ENCODE data around the gene ITPR2.

ITPR2 gene

GRCh38 chr12:26374934-26375680 lies 457.9 kb downstream of the ITPR2 start:
- no peak overlapping the region for H3K4me3 ChIP-seq (ENCODE audit: low read depth, low read length)

GRCh38 chr12:26373606-26374495 lies 459.1 kb downstream of the ITPR2 start:
- no peak overlapping the region for H3K4me3 ChIP-seq (ENCODE audit: low read depth, low read length)

DNA sequence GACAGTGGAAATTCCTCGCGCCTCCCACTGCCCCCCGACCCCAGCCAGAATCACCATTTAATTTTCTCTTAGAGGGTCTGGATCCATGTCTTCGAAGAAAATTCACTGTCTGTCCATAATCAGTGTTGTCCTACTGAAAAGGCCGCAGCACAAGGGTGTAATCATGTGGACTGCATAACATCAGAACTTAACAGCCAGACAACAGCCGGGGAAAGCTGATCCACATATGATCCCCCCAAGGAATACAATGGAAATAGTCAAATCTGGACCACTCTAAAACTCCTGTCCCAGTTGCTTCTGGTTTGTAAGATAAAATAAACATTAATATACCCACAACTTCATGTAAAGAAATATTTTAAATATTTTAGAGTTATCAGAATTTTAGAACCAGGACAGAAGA lies 460.1 kb downstream of the ITPR2 start:
- no peak overlapping the region for H3K4me3 ChIP-seq (ENCODE audit: low read depth, low read length)

DNA sequence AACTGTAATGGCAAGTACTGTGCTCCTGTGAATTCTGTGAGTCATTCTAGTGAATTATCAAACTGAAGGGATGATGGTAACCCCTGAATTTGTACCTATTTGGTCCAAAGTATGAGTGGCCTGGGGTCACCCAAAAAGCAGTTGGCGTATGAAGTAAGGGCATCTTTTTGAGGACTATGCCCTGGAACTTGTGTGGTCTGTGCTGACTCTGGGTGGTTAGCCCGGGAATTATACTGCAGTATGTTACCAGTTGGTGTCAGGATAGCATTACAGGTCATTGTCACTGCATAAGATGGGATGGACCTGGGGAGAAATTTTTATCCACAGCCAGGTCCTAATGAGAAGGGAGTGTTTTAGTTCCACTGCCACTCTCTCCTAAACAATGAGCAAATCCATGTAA lies 462.9 kb downstream of the ITPR2 start:
- no peak overlapping the region for H3K4me3 ChIP-seq (ENCODE audit: low read depth, low read length)

- H3K4me3 ChIP-seq (ENCODE audit: low read depth, low read length) = no peak overlapping the region
Measured at GRCh38 chr12:26369588-26369987, 463.4 kb downstream of the ITPR2 start.

DNA sequence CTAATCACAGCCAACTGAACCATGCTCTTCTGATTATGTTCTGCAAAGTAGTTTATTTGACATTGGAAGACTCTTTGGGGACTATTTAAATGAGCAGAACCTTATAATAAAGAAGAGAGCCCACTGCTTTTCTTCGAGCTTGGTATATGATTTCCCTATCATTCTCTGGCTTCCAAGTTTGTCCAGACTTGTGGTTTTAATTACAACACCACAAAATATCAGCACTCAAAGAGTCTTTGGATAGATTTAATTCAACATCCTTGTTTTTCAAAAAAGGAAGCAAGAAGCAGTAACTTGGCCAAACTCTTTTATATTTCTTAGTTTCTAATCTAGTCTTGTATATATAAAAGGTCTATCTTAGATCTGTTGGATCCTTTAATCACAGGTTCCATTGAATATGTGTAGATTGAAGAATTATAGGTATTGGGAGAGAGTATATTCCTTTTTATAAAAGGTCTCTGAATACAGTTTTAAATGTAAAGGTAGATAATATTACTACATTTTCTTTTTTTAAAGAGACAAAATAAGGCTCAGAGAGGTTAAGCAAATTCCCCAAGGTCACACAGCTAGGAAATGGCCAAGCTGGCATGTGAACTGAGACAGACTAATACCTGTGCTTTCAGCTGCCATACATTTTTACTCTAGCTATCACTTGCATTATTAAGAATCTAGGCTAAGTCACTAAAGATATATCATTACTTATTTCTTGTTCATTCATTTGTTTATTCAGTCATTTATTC lies 464.8 kb downstream of the ITPR2 start:
- H3K4me3 ChIP-seq (ENCODE audit: low read depth, low read length) = no peak overlapping the region

GRCh38 chr12:26361964-26362363 lies 471.0 kb downstream of the ITPR2 start:
- no peak overlapping the region for H3K4me3 ChIP-seq (ENCODE audit: low read depth, low read length)

DNA sequence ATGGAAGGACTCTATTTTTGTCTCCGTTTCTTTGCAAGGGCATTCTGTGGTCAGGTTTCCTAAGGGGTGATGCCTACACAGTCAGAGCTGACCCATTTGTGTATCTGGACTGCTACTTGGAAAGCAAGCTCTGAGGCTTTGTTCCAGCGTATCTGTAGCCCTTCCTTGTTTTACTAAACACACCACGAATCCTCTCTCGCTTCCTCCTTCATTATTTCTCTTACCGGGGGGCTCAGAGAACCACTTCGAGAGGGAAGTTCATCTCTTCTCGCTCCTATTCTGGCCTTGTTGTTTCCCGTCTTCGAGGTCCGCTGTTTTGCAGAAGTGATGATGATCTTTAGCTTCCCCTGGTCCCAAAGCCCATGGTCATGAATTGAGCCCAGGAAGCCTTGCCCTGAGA lies 472.9 kb downstream of the ITPR2 start:
- H3K4me3 ChIP-seq (ENCODE audit: low read depth, low read length) = no peak overlapping the region

GRCh38 chr12:26359576-26359975 lies 473.4 kb downstream of the ITPR2 start:
- H3K4me3 ChIP-seq (ENCODE audit: low read depth, low read length) = no peak overlapping the region

- H3K4me3 ChIP-seq (ENCODE audit: low read depth, low read length) = no peak overlapping the region
Measured at GRCh38 chr12:26358651-26359050, 474.3 kb downstream of the ITPR2 start.

DNA sequence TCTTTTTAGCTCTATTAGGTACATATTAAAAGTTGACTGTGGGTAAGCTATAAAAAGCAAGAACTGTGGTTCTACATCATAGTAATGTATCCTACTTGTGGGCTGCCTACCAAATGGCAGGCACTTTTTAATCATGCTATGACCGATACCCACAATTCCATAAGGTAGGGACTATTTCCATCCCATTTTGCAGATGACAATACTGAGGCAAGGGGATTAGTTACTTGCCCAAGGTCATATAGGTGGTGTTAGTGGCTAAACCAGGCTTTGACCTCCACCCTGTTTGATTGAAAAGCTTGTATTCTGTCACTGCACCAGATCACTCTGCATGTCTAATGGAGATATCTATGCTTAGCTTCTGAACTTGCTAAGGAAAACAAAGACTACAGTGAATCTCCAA lies 485.7 kb downstream of the ITPR2 start:
- no peak overlapping the region for H3K4me3 ChIP-seq (ENCODE audit: low read depth, low read length)

DNA sequence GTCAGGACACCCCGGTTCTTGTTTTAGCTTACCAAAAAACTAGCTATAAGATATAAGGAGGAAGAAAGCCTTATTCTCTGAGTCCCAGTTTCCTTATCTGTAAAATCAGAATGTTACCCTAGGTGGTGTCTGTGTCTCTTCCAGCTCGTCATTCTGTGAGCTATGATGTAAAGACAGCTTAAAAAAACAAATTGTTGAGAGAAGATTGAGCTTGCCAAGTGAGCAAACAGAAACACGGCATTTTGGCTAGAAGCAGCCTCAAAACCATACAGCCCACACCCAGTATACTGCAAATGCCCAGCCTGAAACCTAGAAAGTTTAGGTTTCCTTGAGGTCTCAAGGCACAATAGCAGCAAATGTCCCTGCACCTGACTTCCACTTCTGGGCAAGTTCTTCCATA lies 486.3 kb downstream of the ITPR2 start:
- H3K4me3 ChIP-seq (ENCODE audit: low read depth, low read length) = no peak overlapping the region

DNA sequence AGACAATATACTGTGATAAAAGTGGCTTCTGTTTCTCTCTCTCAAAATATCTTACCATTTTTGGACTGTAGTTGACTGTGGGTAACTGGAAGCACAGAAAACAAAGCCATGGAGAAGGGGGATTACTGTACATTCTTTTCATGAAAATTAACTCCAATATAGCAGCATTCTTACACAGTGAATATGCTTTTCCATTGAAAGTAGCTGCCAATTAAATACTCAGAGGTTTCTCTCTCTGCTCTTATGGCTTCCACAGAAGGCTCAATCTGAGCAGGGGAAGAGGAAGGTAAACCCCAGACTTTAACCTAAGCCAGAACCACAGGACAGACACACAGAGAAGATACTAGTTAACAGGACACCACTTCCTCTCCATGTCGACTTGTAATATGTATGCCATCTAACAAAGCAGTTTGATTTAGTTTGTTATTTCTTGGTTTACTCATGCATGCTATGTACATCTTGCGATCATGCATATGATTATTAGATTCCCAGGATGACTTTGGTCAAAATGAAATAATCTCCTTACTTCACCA lies 487.5 kb downstream of the ITPR2 start:
- no peak overlapping the region for H3K4me3 ChIP-seq (ENCODE audit: low read depth, low read length)

DNA sequence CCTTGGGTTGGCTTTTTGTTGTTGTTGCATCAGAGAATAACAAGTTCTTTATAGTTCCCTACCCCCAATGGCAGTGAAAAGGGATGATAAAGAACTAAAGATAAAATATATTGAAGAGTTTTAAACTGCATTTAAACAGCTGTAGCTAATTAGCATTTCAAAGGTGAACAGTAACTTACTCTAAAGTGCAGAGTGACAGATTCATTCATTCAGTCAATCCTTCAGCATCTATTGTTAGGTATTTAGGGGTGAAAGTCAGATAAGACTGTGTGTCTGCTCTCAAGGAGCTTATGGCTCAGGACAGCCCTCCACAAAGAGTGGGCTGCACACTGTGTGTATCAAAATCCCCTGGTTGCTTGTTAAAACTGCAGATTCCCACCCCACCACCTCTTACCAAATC lies 491.5 kb downstream of the ITPR2 start:
- no peak overlapping the region for H3K4me3 ChIP-seq (ENCODE audit: low read depth, low read length)

DNA sequence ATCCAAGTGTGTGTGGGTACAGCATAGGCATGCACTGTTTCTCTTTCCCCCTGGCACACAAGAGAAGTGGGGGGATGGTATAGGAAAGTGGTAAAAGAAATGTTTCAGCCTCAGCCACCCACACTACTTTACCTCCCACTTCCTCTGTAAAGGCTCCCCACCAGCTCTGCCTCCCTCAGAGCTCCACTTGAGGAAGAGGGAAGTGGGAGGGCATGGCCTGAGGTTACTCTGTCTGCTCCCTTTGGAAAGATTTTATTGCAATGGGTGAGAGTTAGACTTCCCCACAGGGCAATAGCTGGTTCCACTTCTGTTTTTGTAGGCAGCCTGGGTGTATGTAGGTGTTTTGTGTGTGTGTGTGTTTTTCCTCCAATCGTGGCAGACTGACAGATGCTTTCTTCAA lies 492.3 kb downstream of the ITPR2 start:
- no peak overlapping the region for H3K4me3 ChIP-seq (ENCODE audit: low read depth, low read length)

GRCh38 chr12:26339976-26340375 lies 493.0 kb downstream of the ITPR2 start:
- no peak overlapping the region for H3K4me3 ChIP-seq (ENCODE audit: low read depth, low read length)

DNA sequence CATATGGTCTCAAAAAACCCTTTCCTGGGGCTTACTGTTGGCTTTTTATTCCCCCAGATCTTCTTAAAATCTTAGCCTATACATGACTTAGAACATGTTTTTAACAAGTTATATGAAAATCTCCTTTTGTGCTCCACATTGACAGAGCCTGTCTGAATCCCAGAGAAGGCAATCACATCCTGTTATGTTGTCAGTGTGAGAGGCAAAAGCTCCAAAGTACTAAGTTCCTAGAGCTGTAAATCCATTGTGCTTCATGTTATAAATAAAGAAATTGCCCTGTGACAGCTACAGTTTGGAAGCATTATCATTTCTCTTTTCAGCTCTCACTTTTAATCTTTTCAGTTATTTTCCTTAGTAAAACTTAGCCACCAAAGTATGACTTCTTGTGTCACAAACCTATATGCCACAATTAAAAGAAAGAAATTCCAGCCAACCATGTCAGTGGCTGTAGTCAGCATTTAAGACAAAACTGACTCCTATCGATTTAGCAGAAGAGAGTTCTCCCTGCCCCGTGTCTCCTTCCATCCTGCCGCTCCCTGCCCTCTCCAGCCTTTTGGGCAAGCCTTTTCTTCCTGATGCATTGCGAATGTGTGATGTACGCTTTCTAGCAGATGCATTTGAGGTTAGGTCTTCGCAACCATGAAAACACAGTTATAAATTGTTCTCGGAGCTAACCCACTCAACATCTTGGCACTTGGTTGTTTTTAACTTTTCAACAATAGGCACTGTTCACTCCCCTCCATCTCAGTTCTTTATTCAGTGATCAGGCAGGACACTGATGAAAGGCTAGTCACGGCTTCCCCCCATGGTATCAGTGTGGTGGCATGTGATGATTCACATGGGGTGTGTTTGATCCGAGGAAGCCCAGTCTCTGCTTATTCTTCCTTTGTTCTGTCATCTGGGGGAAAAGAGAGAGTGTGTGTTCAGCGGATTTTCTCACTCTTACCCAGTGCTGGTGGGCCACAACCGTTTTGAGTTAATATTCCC lies 494.1 kb downstream of the ITPR2 start:
- no peak overlapping the region for H3K4me3 ChIP-seq (ENCODE audit: low read depth, low read length)

- H3K4me3 ChIP-seq (ENCODE audit: low read depth, low read length) = no peak overlapping the region
Measured at GRCh38 chr12:26335651-26336050, 497.3 kb downstream of the ITPR2 start.

DNA sequence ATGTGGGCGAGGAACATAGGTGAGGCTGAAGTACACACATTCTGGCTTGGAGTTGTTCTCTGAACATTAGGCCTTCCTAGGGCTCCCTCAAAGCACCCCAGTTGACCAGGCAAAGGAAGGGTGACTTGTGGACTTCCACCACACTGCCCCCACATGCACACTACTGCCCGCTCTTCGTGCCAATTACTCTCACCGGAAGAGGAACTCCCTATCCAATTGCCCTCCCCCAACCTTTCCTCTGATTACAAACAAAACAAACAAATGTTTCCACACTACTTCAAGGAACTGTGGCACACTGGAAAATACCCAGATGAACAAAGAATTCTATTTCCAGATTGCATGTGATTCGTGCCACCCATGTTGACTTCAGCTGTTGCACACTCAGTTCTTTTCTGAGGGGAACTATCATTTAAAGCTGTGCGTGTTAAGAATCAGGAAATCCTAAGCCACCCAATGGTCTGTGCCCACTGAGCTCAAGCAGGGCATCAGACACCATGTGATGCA lies 498.3 kb downstream of the ITPR2 start:
- no peak overlapping the region for H3K4me3 ChIP-seq (ENCODE audit: low read depth, low read length)

GRCh38 chr12:26331960-26332359 lies 501.0 kb downstream of the ITPR2 start:
- H3K4me3 ChIP-seq (ENCODE audit: low read depth, low read length) = no peak overlapping the region

Measured in iPS-11a (cell line).